ENCODE results near the gene TELO2.
"Not testable (repeated sequence)": the region's sequence is repeated elsewhere in the genome, so short reads cannot be mapped to it uniquely, and the experiment has no call there.

TELO2 gene

DNA sequence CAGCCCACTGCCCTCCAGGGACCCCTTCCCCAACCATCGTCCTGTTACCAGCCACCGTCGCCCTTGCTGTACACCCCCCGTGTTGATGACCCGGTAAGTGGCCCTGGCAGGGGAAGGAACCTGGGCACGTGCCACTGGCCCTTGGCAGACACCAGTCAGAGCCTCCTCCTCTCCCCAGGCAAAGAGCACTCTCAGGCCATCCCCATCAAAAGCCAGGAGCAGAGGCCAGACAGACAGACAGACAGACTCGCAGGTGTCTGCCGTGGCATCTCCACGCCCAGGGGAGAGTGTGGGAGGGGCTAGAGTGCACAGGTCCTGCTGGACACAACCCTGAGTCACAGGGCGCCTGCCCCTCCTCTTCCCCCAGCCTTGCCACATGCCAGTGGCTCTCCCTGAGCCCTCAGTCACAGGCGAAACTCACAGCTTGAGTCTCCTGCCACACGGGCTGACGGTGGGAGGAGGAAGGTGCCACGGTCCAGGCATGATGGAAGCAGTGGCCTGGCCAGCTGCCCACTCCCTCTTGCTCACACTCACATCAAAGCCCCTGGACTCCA lies 26.1 kb upstream of the TELO2 start:
- TF ChIP-seq, protein P1, sequence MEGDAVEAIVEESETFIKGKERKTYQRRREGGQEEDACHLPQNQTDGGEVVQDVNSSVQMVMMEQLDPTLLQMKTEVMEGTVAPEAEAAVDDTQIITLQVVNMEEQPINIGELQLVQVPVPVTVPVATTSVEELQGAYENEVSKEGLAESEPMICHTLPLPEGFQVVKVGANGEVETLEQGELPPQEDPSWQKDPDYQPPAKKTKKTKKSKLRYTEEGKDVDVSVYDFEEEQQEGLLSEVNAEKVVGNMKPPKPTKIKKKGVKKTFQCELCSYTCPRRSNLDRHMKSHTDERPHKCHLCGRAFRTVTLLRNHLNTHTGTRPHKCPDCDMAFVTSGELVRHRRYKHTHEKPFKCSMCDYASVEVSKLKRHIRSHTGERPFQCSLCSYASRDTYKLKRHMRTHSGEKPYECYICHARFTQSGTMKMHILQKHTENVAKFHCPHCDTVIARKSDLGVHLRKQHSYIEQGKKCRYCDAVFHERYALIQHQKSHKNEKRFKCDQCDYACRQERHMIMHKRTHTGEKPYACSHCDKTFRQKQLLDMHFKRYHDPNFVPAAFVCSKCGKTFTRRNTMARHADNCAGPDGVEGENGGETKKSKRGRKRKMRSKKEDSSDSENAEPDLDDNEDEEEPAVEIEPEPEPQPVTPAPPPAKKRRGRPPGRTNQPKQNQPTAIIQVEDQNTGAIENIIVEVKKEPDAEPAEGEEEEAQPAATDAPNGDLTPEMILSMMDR (conservative IDR thresholded peaks at IDR 0.05) = no peak
- H3K27ac ChIP-seq = no peak overlapping the region

DNA sequence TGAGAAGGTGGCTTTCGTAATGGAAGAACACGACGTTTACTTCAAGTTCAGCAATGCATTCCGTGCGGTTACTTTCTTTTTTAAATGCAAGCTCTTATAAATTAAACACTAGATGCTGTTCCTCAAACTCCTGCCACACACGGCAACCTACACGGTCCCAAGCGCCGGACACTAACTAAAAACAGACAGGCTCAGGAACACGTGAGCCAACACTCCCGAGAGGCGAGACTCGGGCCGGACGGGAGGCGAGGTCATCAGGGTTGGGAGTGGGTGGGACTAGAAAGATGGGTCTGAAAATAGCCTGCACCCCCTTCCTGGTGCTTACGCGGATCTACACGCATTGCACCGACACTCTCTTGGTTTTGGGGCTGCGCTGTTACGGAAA lies 24.7 kb upstream of the TELO2 start:
- TF ChIP-seq, protein P1 (conservative IDR thresholded peaks at IDR 0.05) = no peak
- no peak overlapping the region for H3K27ac ChIP-seq

DNA sequence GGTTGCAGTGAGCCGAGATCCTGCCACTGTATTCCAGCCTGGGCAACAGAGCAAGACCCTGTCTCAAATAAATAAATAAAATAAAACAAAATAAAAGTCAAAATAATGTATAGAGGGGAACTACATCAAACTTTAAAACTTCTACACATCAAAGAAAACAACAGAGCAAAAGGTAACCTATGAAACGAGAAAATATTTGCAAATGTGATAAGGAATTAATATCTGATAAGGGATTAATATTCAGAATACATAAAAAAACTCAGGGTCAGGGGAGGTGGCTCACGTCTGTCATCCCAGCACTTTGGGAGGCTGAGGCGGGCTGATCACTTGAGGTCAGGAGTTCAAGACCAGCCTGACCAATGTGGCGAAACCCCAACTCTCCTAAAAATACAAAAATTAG lies 24.0 kb upstream of the TELO2 start:
- not testable (repeated sequence) for H3K27ac ChIP-seq

DNA sequence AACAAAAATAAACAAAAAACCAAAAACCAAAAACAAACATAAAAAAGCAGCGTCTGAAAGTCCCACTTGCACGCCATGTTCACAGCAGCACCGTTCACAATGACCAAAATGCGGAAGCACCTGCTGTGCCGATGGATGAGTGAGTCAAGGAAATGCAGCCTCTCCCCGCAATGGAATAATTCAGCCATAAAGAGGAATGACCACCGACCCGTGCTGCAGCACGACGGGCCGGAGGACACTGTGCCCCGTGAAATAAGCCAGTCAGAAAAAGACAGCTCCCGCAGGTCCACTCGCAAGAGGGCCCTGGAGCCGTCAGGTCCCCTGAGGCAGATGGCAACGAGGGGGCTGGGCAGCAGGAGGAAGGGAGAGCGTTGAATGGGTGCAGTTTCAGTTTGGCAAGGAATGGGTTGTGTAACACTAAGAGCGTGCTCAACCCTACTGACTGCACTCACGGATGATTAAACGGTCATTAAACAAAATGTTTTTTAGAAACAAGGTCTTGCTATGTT lies 23.4 kb upstream of the TELO2 start:
- TF ChIP-seq, protein P1 (conservative IDR thresholded peaks at IDR 0.05) = no peak
- H3K27ac ChIP-seq = no peak overlapping the region

DNA sequence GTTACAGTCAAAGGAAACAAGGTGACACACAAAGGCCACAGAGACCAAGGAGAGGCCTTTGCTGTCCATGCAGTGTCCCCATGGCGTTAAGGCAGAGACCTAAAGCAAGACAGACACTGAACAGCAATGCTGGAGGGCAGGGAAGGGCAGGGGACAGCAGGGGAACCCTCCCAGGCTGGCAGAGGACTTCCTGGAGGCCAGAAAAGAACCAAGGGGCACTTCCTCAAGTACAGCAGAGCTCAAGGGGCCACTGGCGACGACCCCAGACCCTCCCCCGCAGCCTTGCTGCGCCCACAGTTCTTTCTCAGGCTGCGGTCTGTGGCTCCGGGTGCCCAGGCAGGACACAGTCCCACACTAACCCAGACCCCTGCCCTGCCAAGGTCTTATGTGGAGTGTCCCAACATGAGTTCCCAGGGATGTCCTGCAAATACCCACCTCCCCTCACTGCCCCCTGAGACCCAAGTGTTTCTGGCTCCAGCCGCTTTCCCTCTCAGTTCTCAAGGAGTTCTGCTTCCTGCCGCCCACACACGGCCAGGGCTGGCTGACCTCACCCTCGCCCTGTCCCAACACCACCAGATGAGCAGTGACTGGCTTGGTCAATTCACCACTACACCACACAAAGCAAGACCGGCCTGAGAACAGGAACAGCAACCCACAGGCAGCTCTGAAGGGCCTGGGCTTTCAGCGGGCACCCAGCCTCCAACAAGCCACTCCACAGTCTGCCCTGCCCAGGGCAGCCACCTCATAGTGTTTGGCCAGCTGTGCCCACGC lies 22.5 kb upstream of the TELO2 start:
- TF ChIP-seq, protein P1 (conservative IDR thresholded peaks at IDR 0.05) = no peak
- no peak overlapping the region for H3K27ac ChIP-seq

DNA sequence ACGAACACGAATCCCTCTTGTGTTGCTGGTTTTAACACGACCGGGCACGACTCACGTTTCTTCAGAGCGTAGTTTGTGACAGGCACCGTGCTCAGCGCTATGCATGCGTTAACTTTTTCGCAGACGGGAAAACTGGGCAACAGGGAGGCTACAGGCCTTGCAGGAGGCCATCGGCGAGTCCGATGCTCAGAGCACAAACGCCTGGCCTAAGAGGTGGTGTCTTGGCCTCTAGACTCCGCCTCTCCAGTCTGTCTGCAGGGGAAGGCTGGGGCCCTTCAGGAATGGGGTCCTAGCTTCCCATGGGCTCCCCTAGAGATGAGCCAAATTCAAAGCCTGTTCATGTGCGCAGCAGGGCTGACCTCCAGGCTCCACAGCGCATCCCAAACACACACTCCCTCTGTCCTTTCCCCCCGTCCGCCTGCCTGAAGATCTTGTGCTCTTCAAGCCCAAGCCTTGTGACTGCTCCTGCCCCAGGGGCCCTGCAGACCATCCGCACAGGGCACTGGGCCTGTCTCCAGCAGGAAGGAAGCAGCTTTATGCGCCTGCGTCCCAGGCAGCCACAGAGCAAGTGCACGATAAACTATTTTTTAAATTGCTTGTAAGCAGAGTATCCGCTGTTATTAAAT lies 21.5 kb upstream of the TELO2 start:
- TF ChIP-seq, protein P1 (conservative IDR thresholded peaks at IDR 0.05) = no peak
- H3K27ac ChIP-seq = no peak overlapping the region

DNA sequence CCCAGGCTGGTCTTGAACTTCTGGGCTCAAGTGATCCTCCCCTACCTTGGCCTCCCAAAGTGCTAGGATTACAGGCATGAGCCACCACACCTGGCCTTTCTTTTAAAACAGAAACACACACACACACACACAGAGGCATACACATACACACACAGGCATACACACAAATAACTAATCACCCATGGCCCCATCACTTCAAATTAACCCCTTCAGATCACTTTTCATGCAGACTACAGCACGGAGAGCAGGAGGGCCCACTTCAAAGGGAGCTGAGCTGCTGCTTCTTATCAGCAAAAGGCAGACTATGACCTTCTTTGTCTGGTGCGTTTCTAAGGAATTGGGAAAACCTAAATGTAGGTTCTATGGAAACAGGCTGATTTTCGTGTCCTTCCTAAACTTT lies 20.2 kb upstream of the TELO2 start:
- no peak overlapping the region for H3K27ac ChIP-seq
- TF ChIP-seq, protein P1 (conservative IDR thresholded peaks at IDR 0.05) = no peak
